Large intestine (tissue), 3 donors: Measurements from ENCODE around the gene KCNJ4. TPM values are rescaled to one million over a fixed set of nuclear protein-coding genes. Genes with fewer than 3 reads are reported as not detected.
A peak's percentile ranks its signal among the peaks of the same experiment; 100 is the strongest.

ENCODE experiments used
- DNase-seq, 2 donors: peaks; one replicate each; pipeline versions ENCODE4 v3.0.0 to v3.0.0-alpha.2; 2013
- H3K27ac ChIP-seq: one replicate; pipeline ENCODE4 v1.5.1; 2013; ENCODE audit warnings: low read length
- H3K27me3 ChIP-seq: 2 replicates; pipeline ENCODE4 v1.6.1; 2013; ENCODE audit warnings: low read length; ENCODE audit not compliant: control insufficient read depth, insufficient read depth
- H3K36me3 ChIP-seq: 2 replicates; pipeline ENCODE4 v1.6.1; 2013; ENCODE audit warnings: low read length; ENCODE audit not compliant: control insufficient read depth, insufficient read depth
- H3K4me1 ChIP-seq: one replicate; pipeline ENCODE4 v1.6.1; 2013; ENCODE audit warnings: low read length; ENCODE audit not compliant: control insufficient read depth, insufficient read depth
- H3K4me3 ChIP-seq: one replicate; pipeline ENCODE4 v1.5.1; 2013; ENCODE audit warnings: low read length
- H3K9me3 ChIP-seq: one replicate; pipeline ENCODE4 v1.6.1; 2013; ENCODE audit warnings: mild to moderate bottlenecking, low read depth, low read length, moderate library complexity; ENCODE audit not compliant: control insufficient read depth
- WGBS: methylation state at CpG from one replicate; pipeline ENCODE4 v1.1.5; 2013; ENCODE audit warnings: low lambda C conversion rate; ENCODE audit not compliant: insufficient coverage; 5-methylcytosine and 5-hydroxymethylcytosine counted together
- polyA plus RNA-seq: library from polyadenylated mRNA; unstranded; fragments of 120-200 nt; gene quantifications from one replicate; pipeline ENCODE4 v1.2.1, GENCODE V29; 2013

Gene KCNJ4
- polyA plus RNA-seq, 1 donor = 2.1 TPM

GRCh38 chr22:38461414-38462081 lies 6.5 kb upstream of the KCNJ4 start:
- H3K4me1 ChIP-seq = peaks cover 24% of the 10 kb centered on the region
- no peaks in the 10 kb centered on the region for H3K36me3 ChIP-seq
- peaks cover 62% of the 10 kb centered on the region for H3K27me3 ChIP-seq
- WGBS = no CpG with 5 or more reads among the region's 51 CpGs
- no peak overlapping the region for H3K4me3 ChIP-seq
- DNase-seq = peak; percentile 65 to 81
- no peak overlapping the region for H3K27ac ChIP-seq
- H3K9me3 ChIP-seq = no peaks in the 10 kb centered on the region

- H3K9me3 ChIP-seq = no peaks in the 10 kb centered on the region
- H3K4me3 ChIP-seq = no peak overlapping the region
- H3K27me3 ChIP-seq = peaks cover 66% of the 10 kb centered on the region
- no peak for DNase-seq
- no peaks in the 10 kb centered on the region for H3K36me3 ChIP-seq
- H3K4me1 ChIP-seq = peaks cover 26% of the 10 kb centered on the region
- no CpG with 5 or more reads among the region's 9 CpGs for whole genome bisulfite sequencing
- H3K27ac ChIP-seq = no peak overlapping the region
Measured at GRCh38 chr22:38461057-38461413, 6.0 kb upstream of the KCNJ4 start.

- Histone ChIP-seq H3K4me1 (peaks cover 27% of the 10 kb centered on the region), H3K4me3 (no peak overlapping the region), H3K36me3 (no peaks in the 10 kb centered on the region), H3K27me3 (peaks cover 63% of the 10 kb centered on the region), H3K27ac (no peak overlapping the region), H3K9me3 (no peaks in the 10 kb centered on the region)
- no CpG with 5 or more reads among the region's 8 CpGs for WGBS
- no peak for DNase-seq
Measured at GRCh38 chr22:38460426-38460840, 5.4 kb upstream of the KCNJ4 start.

GRCh38 chr22:38456841-38457699 lies 2.1 kb upstream of the KCNJ4 start:
- no CpG with 5 or more reads among the region's 14 CpGs for WGBS
- H3K4me3 ChIP-seq = no peak overlapping the region
- no peak for DNase-seq
- no peaks in the 10 kb centered on the region for H3K36me3 ChIP-seq
- H3K9me3 ChIP-seq = no peaks in the 10 kb centered on the region
- no peak overlapping the region for H3K27ac ChIP-seq
- peaks cover 17% of the 10 kb centered on the region for H3K4me1 ChIP-seq
- H3K27me3 ChIP-seq = peaks cover 84% of the 10 kb centered on the region

- no peaks in the 10 kb centered on the region for H3K36me3 ChIP-seq
- peaks cover 9% of the 10 kb centered on the region for H3K4me1 ChIP-seq
- no peaks in the 10 kb centered on the region for H3K9me3 ChIP-seq
- peaks cover 84% of the 10 kb centered on the region for H3K27me3 ChIP-seq
- no peak overlapping the region for H3K4me3 ChIP-seq
- WGBS = no CpG with 5 or more reads among the region's 17 CpGs
- no peak for DNase-seq
- H3K27ac ChIP-seq = no peak overlapping the region
Measured at GRCh38 chr22:38456272-38456835, 1.4 kb upstream of the KCNJ4 start.

GRCh38 chr22:38455530-38456271 lies 702 bp upstream of the KCNJ4 start:
- DNase-seq = no peak
- H3K36me3 ChIP-seq = no peaks in the 10 kb centered on the region
- peaks cover 82% of the 10 kb centered on the region for H3K27me3 ChIP-seq
- 0% methylated on average over 1 of the region's 90 CpGs for WGBS
- H3K27ac ChIP-seq = no peak overlapping the region
- H3K9me3 ChIP-seq = no peaks in the 10 kb centered on the region
- H3K4me1 ChIP-seq = peaks cover 7% of the 10 kb centered on the region
- no peak overlapping the region for H3K4me3 ChIP-seq

GRCh38 chr22:38454353-38455075 lies 485 bp downstream of the KCNJ4 start:
- Histone ChIP-seq H3K9me3 (no peaks in the 10 kb centered on the region), H3K36me3 (no peaks in the 10 kb centered on the region), H3K27me3 (peaks cover 82% of the 10 kb centered on the region), H3K4me3 (peak overlapping the region; percentile 13), H3K4me1 (peaks cover 7% of the 10 kb centered on the region), H3K27ac (no peak overlapping the region)
- DNase-seq = peak in 1 of 2 donors; percentile 50
- WGBS = no CpG with 5 or more reads among the region's 67 CpGs

- Histone ChIP-seq H3K36me3 (no peaks in the 10 kb centered on the region), H3K4me3 (no peak overlapping the region), H3K9me3 (no peaks in the 10 kb centered on the region), H3K27ac (no peak overlapping the region), H3K4me1 (peaks cover 7% of the 10 kb centered on the region), H3K27me3 (peaks cover 83% of the 10 kb centered on the region)
- WGBS = no CpG with 5 or more reads among the region's 3 CpGs
- DNase-seq = no peak
Measured at GRCh38 chr22:38453996-38454352, 1.0 kb downstream of the KCNJ4 start.

- WGBS = no CpG with 5 or more reads among the region's 11 CpGs
- Histone ChIP-seq H3K9me3 (no peaks in the 10 kb centered on the region), H3K27me3 (peaks cover 81% of the 10 kb centered on the region), H3K4me3 (no peak overlapping the region), H3K27ac (no peak overlapping the region), H3K4me1 (peaks cover 7% of the 10 kb centered on the region), H3K36me3 (no peaks in the 10 kb centered on the region)
- DNase-seq = no peak
Measured at GRCh38 chr22:38453066-38453672, 1.8 kb downstream of the KCNJ4 start.
